A549 (cell line): ENCODE results near the gene KCP. TPM values are rescaled to one million over a fixed set of nuclear protein-coding genes. Genes with fewer than 3 reads are reported as not detected.

Experiments
- ATAC-seq, 2 experiments: fragments of 200-7000 bp in 1 of 2; fragments of >200 bp in 1 of 2; cut with Nextera tagmentation in 1 of 2; cut with Tn5 transposase in 1 of 2; 3 replicates each; pipeline versions ENCODE4 v1.8.0 to v1.9.1; 2018 to 2020; ENCODE audit warnings: mild to moderate bottlenecking in 1 of 2, moderate library complexity in 1 of 2
- CTCF ChIA-PET: fragments of 300-600 bp; sonication (Branson Sonifier 250); formaldehyde crosslinking; extraction: SDS; loops from one replicate; lab custom pipeline; 2021; ENCODE audit warnings: antibody characterized with exemption, inconsistent platforms; lab: Yijun Ruan, JAX
- POLR2A ChIA-PET: fragments of 350-600 bp; formaldehyde crosslinking; extraction: SDS; loops from one replicate; lab custom pipeline; 2021; ENCODE audit warnings: antibody characterized with exemption, inconsistent platforms; lab: Yijun Ruan, JAX
- DNase-seq, 2 experiments: peaks; one replicate each; pipeline versions ENCODE4 v3.0.0 to v3.0.0-alpha.2; 2011 to 2016; ENCODE audit warnings: low read depth in 1 of 2, low spot score in 1 of 2
- FAIRE-seq: peaks from 2 replicates; lab custom pipeline; 2011; peaks lifted over from hg19 to GRCh38; lab: Jason Lieb, UNC
- H3K27ac ChIP-seq, 2 experiments: fragments of >200 bp; sonication (Bioruptor Twin); formaldehyde crosslinking; 3 replicates each; pipeline ENCODE4 v1.5.1; 2016 to 2017
- H3K4me1 ChIP-seq: fragments of >200 bp; sonication (Bioruptor Twin); formaldehyde crosslinking; 3 replicates; pipeline ENCODE4 v1.6.1; 2016
- H3K4me2 ChIP-seq: fragments of >200 bp; sonication (Bioruptor Twin); formaldehyde crosslinking; 3 replicates; pipeline ENCODE4 v1.6.1; 2016
- H3K4me3 ChIP-seq: fragments of >200 bp; sonication (Bioruptor Twin); formaldehyde crosslinking; 3 replicates; pipeline ENCODE4 v1.5.1; 2016
- H3K9me3 ChIP-seq: fragments of >200 bp; sonication (Bioruptor Twin); formaldehyde crosslinking; 3 replicates; pipeline ENCODE4 v1.6.1; 2016
- ATOH8 ChIP-seq: fragments of 250-450 bp; sonication (Bioruptor Pico); IDR thresholded peaks from 2 replicates; pipeline ENCODE4 v1.5.0; 2020; ENCODE audit warnings: low read depth, mild to moderate bottlenecking, moderate library complexity
- CEBPB ChIP-seq, 2 experiments: fragments of >200 bp in 1 of 2; sonication (Bioruptor Twin) in 1 of 2; formaldehyde crosslinking in 1 of 2; IDR thresholded peaks; 2 replicates each; pipeline ENCODE4 v1.6.1; 2012 to 2016
- EHF ChIP-seq: fragments of 250-450 bp; sonication (Bioruptor Pico); IDR thresholded peaks from 2 replicates; pipeline ENCODE4 v1.5.0; 2020; ENCODE audit warnings: mild to moderate bottlenecking
- EHMT2 ChIP-seq: fragments of 200-600 bp; sonication (generic); IDR thresholded peaks from 2 replicates; pipeline ENCODE4 v1.6.1; 2016; ENCODE audit warnings: antibody characterized with exemption, low read depth, mild to moderate bottlenecking, moderate library complexity
- ELK1 ChIP-seq: fragments of 150-350 bp; IDR thresholded peaks from 2 replicates; pipeline ENCODE4 v1.6.1; 2014; ENCODE audit warnings: low read depth, mild to moderate bottlenecking, low read length
- ESRRA ChIP-seq: fragments of 150-350 bp; IDR thresholded peaks from 2 replicates; pipeline ENCODE4 v1.6.1; 2014; ENCODE audit warnings: mild to moderate bottlenecking, low read length, borderline replicate concordance
- FOSB ChIP-seq: fragments of 250-450 bp; sonication (Bioruptor Pico); IDR thresholded peaks from 2 replicates; pipeline ENCODE4 v1.5.0; 2020; ENCODE audit warnings: mild to moderate bottlenecking, moderate library complexity
- HOXB13 ChIP-seq: fragments of 250-450 bp; sonication (Bioruptor Pico); IDR thresholded peaks from 2 replicates; pipeline ENCODE4 v1.5.0; 2020; ENCODE audit warnings: low read depth, mild to moderate bottlenecking, moderate library complexity
- JUNB ChIP-seq: fragments of >200 bp; sonication (Bioruptor Twin); formaldehyde crosslinking; IDR thresholded peaks from 2 replicates; pipeline ENCODE4 v1.6.1; 2016
- MAX ChIP-seq: IDR thresholded peaks from 2 replicates; pipeline ENCODE4 v1.6.1; 2012
- MAZ ChIP-seq: fragments of 150-350 bp; IDR thresholded peaks from 2 replicates; pipeline ENCODE4 v1.6.1; 2014; ENCODE audit warnings: antibody characterized with exemption, low read depth, low read length, borderline replicate concordance
- PHF8 ChIP-seq: fragments of 200-600 bp; sonication (generic); IDR thresholded peaks from 2 replicates; pipeline ENCODE4 v1.6.1; 2016; ENCODE audit warnings: low read depth, mild to moderate bottlenecking, antibody characterized with exemption, moderate library complexity, borderline replicate concordance
- RAD21 ChIP-seq, 2 experiments: fragments of >200 bp in 1 of 2; sonication (Bioruptor Twin) in 1 of 2; formaldehyde crosslinking in 1 of 2; IDR thresholded peaks in 1 of 2; conservative IDR thresholded peaks in 1 of 2; 2 replicates in 1 of 2; 3 replicates in 1 of 2; pipeline ENCODE4 v1.6.1; 2012 to 2018; ENCODE audit warnings: inconsistent platforms in 1 of 2
- RARB ChIP-seq: fragments of 250-450 bp; sonication (Bioruptor Pico); IDR thresholded peaks from 2 replicates; pipeline ENCODE4 v1.8.0; 2021; ENCODE audit warnings: mild to moderate bottlenecking, moderate library complexity
- SMC3 ChIP-seq: fragments of >200 bp; sonication (Bioruptor Twin); formaldehyde crosslinking; IDR thresholded peaks from 3 replicates; pipeline ENCODE4 v1.6.1; 2018; ENCODE audit warnings: inconsistent platforms
- SREBF2 ChIP-seq: fragments of 450-650 bp; IDR thresholded peaks from 2 replicates; pipeline ENCODE4 v1.6.1; 2014; ENCODE audit warnings: mild to moderate bottlenecking, moderate library complexity
- TP53 ChIP-seq: fragments of 250-450 bp; sonication (Bioruptor Pico); IDR thresholded peaks from 2 replicates; pipeline ENCODE4 v1.5.0; 2021; ENCODE audit warnings: mild to moderate bottlenecking, moderate library complexity
- ZSCAN20 ChIP-seq: fragments of 250-450 bp; sonication (Bioruptor Pico); IDR thresholded peaks from 2 replicates; pipeline ENCODE4 v1.8.0; 2022; ENCODE audit warnings: mild to moderate bottlenecking, moderate library complexity
- WGBS: methylation state at CpG from one replicate; pipeline ENCODE4 v1.1.6; 2017; ENCODE audit errors: missing lambda C conversion rate; 5-methylcytosine and 5-hydroxymethylcytosine counted together
- polyA plus RNA-seq, 4 experiments: library from polyadenylated mRNA; depleted of rRNA in 3 of 4; stranded (reverse); fragments of >200 nt; fragmentation: RNase III in 1 of 4; extraction: RNeasy Plus Mini Kit Qiagen cat#74134 plus additional on column Dnase treatment in 1 of 4; gene quantifications; 2 replicates in 3 of 4; 3 replicates in 1 of 4; pipeline ENCODE4 v1.2.3, GENCODE V29; 2011 to 2017
- TF ChIP-seq, protein P1 (sequence below): fragments of >200 bp; sonication (Bioruptor Twin); formaldehyde crosslinking; IDR thresholded peaks from 3 replicates; pipeline ENCODE4 v1.6.1; 2016
- TF ChIP-seq, protein P2 (sequence below): IDR thresholded peaks from 2 replicates; pipeline ENCODE4 v1.6.1; 2012; ENCODE audit warnings: low read depth, borderline replicate concordance
- TF ChIP-seq, protein P3 (sequence below): fragments of >200 bp; sonication (Bioruptor Twin); formaldehyde crosslinking; IDR thresholded peaks from 3 replicates; pipeline ENCODE4 v1.5.1; 2016

Gene KCP
- polyA plus RNA-seq, 2 of the 4 experiments (the other 2 are of a cell fraction), result 0.14 TPM; not detected in 1

DNA sequence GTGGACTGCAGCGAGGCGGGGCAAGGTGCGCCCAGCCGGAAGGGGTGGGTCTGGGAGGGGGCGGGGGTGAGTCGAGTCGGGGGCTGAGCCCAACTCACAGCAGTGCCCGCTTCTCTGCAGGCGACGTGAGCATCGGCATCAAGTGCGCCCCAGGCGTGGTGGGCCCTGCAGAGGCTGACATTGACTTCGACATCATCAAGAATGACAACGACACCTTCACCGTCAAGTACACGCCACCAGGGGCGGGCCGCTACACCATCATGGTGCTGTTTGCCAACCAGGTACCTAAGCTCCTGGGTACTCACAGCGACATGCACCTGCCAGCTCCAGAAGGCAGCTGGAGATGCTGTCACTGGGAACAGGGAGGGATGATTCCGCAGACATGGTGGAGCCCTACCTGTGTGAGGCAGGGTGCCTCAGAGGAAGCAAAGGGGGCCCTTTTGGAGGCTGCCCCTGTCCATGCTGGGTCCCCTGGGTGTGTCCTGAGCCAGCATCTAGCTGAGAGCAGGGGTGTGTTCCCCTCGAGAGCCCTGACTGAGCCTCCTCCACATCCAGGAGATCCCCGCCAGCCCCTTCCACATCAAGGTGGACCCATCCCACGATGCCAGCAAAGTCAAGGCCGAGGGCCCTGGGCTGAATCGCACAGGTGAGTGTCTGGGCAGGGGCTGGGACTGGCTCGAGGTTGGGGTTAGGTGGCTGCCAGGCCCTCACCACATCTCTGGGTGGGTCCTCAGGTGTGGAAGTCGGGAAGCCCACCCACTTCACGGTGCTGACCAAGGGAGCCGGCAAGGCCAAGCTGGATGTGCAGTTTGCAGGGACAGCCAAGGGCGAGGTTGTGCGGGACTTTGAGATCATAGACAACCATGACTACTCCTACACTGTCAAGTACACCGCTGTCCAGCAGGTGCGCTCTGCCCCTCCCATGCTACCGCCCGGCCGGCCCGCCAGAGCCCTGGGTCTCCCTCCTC lies 67.6 kb downstream of the KCP start:
- CTCF ChIA-PET, result interaction anchor here (0.6 to 2.9 kb wide), 9 partner anchors 10 to 525 kb away, joined by 3 to 16 read pairs (median 4); partner anchors contain the start of gene ATP6V1F
- no peak overlapping the region for H3K27ac ChIP-seq
- DNase-seq (no peak), ATAC-seq (no peak; a peak in 1 of 6 replicates), FAIRE-seq (no peak)
- TF ChIP-seq, protein P1, sequence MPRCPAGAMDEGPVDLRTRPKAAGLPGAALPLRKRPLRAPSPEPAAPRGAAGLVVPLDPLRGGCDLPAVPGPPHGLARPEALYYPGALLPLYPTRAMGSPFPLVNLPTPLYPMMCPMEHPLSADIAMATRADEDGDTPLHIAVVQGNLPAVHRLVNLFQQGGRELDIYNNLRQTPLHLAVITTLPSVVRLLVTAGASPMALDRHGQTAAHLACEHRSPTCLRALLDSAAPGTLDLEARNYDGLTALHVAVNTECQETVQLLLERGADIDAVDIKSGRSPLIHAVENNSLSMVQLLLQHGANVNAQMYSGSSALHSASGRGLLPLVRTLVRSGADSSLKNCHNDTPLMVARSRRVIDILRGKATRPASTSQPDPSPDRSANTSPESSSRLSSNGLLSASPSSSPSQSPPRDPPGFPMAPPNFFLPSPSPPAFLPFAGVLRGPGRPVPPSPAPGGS, result no peak
- TF ChIP-seq EHF (CRISPR knock-in tag) (no peak), TP53 (CRISPR knock-in tag) (no peak), PHF8 (no peak), HOXB13 (CRISPR knock-in tag) (no peak), ESRRA (no peak), MAX (no peak), RAD21 (conservative IDR thresholded peaks at IDR 0.05 in 1 of 2, IDR thresholded peaks at IDR 0.05 in 1 of 2) (no peak), EHMT2 (no peak), JUNB (no peak), ZSCAN20 (CRISPR knock-in tag) (no peak), SREBF2 (no peak), ATOH8 (no peak)
- TF ChIP-seq, protein P2, sequence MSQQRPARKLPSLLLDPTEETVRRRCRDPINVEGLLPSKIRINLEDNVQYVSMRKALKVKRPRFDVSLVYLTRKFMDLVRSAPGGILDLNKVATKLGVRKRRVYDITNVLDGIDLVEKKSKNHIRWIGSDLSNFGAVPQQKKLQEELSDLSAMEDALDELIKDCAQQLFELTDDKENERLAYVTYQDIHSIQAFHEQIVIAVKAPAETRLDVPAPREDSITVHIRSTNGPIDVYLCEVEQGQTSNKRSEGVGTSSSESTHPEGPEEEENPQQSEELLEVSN, result no peak
- WGBS, result 85% methylated on average over 24 of the region's 38 CpGs
- H3K4me3 ChIP-seq, result no peak overlapping the region
- H3K4me1 ChIP-seq, result no peaks in the 10 kb centered on the region
- H3K9me3 ChIP-seq, result no peaks in the 10 kb centered on the region
- no peak overlapping the region for H3K4me2 ChIP-seq
- POLR2A ChIA-PET, result no interaction called here

DNA sequence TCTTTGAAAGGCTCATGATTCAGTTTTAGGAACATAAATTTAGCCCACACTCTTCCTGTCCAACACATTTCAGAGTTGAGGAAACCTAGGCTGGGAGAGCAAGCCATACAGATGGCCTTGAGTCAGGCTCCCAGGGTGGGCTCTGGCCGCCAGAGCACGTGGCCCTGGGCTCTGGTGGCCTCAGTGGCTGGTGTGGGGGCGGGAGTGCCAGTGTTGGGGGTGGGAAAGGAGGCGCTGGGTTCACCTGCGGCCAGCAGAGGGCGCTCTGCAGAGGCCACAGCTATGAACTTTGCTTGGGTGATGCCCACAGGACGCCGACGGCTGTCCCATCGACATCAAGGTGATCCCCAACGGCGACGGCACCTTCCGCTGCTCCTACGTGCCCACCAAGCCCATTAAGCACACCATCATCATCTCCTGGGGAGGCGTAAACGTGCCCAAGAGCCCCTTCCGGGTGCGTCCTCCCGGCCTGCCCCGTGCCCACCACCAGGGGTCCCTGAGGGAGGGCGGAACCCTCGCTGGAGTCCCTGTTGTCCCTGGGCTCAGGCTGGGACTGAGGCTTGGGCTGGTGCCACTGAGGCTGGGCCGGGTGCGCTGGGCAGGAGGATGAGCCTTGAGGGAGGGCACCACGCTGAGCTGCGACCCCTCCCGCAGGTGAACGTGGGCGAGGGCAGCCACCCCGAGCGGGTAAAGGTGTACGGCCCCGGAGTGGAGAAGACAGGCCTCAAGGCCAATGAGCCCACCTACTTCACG lies 68.4 kb downstream of the KCP start:
- DNase-seq (peak; percentile 48 to 59), ATAC-seq (peak; percentile 31 to 82; a peak in 3 of 6 replicates), FAIRE-seq (no peak)
- POLR2A ChIA-PET, result no interaction called here
- no peak overlapping the region for H3K4me2 ChIP-seq
- 55% methylated on average over 22 of the region's 35 CpGs for WGBS
- no peaks in the 10 kb centered on the region for H3K9me3 ChIP-seq
- CTCF ChIA-PET, result interaction anchor here (1.0 to 2.9 kb wide), 7 partner anchors 8 to 106 kb away, joined by 3 to 16 read pairs (median 5); partner anchors contain the start of gene ATP6V1F
- H3K4me3 ChIP-seq, result no peak overlapping the region
- H3K4me1 ChIP-seq, result no peaks in the 10 kb centered on the region
- TF ChIP-seq FOSB (CRISPR knock-in tag) (no peak), MAX (peak; percentile 33; the same call in 1 of the 2 replicates), CEBPB (IDR thresholded peaks at IDR 0.05) (no peak), MAZ (no peak), ELK1 (no peak), SMC3 (peak; percentile 40; the same call in 2 of the 3 replicates), RARB (CRISPR knock-in tag) (no peak)
- TF ChIP-seq, protein P3, sequence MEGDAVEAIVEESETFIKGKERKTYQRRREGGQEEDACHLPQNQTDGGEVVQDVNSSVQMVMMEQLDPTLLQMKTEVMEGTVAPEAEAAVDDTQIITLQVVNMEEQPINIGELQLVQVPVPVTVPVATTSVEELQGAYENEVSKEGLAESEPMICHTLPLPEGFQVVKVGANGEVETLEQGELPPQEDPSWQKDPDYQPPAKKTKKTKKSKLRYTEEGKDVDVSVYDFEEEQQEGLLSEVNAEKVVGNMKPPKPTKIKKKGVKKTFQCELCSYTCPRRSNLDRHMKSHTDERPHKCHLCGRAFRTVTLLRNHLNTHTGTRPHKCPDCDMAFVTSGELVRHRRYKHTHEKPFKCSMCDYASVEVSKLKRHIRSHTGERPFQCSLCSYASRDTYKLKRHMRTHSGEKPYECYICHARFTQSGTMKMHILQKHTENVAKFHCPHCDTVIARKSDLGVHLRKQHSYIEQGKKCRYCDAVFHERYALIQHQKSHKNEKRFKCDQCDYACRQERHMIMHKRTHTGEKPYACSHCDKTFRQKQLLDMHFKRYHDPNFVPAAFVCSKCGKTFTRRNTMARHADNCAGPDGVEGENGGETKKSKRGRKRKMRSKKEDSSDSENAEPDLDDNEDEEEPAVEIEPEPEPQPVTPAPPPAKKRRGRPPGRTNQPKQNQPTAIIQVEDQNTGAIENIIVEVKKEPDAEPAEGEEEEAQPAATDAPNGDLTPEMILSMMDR, result peak; percentile 64
- H3K27ac ChIP-seq, result no peak overlapping the region
